Ramos (cell line): ENCODE results near the gene MMRN2.
"Not testable (repeated sequence)": the region's sequence is repeated elsewhere in the genome, so short reads cannot be mapped to it uniquely, and the experiment has no call there.

ENCODE experiments used
- in situ Hi-C: fragments of 300-500 bp; cut with MboI; formaldehyde crosslinking; loops from one replicate; pipeline ENCODE4 v1.14.3; 2022; ENCODE audit warnings: low sequenced_read_pairs; ENCODE audit not compliant: unreplicated experiment

MMRN2 gene

GRCh38 chr10:86958116-86958900 is 893 bp upstream of the MMRN2 start, which contains the start of gene SNCG:
TSS of gene SNCG (plus strand) at chr10:86958599. CDS start at chr10:86958698, 99 bp downstream.
- in situ Hi-C loops, result no loop called here

- in situ Hi-C loops, result no loop called here
These were observed 467 bp downstream of the MMRN2 start for GRCh38 chr10:86956848-86957448.

GRCh38 chr10:86956195-86956847 is 1.1 kb downstream of the MMRN2 start:
- in situ Hi-C loops, result no loop called here

- in situ Hi-C loops, result no loop called here
These were observed 1.8 kb downstream of the MMRN2 start for GRCh38 chr10:86955501-86956194.

GRCh38 chr10:86954681-86955500 is 2.5 kb downstream of the MMRN2 start:
- in situ Hi-C loops, result no loop called here

GRCh38 chr10:86953747-86954680 is 3.4 kb downstream of the MMRN2 start:
- in situ Hi-C loops, result no loop called here

GRCh38 chr10:86952697-86953096 is 4.7 kb downstream of the MMRN2 start:
- in situ Hi-C loops, result not testable (repeated sequence)

- in situ Hi-C loops, result no loop called here
These were observed 5.3 kb downstream of the MMRN2 start for GRCh38 chr10:86952106-86952505.

GRCh38 chr10:86951184-86951761 is 6.1 kb downstream of the MMRN2 start:
- in situ Hi-C loops, result no loop called here

GRCh38 chr10:86950349-86950748 is 7.1 kb downstream of the MMRN2 start:
- in situ Hi-C loops, result no loop called here

- in situ Hi-C loops, result not testable (repeated sequence)
These were observed 9.6 kb downstream of the MMRN2 start for GRCh38 chr10:86947806-86948205.

- in situ Hi-C loops, result no loop called here
These were observed 10.9 kb downstream of the MMRN2 start for GRCh38 chr10:86946213-86947155.

- in situ Hi-C loops, result no loop called here
These were observed 11.8 kb downstream of the MMRN2 start for GRCh38 chr10:86945361-86946212.

GRCh38 chr10:86944907-86945306 is 12.5 kb downstream of the MMRN2 start:
- in situ Hi-C loops, result no loop called here

- in situ Hi-C loops, result no loop called here
These were observed 12.9 kb downstream of the MMRN2 start for GRCh38 chr10:86944471-86944870.

GRCh38 chr10:86944031-86944419 is 13.4 kb downstream of the MMRN2 start:
- in situ Hi-C loops, result no loop called here
